Activated CD8-positive, alpha-beta memory T cell treated with anti-CD3 and anti-CD28 coated beads for 36 hours (primary cell): ENCODE data around the gene GASK1A. TPM values are rescaled to one million over a fixed set of nuclear protein-coding genes. Genes with fewer than 3 reads are reported as not detected.
"Not testable (repeated sequence)": the region's sequence is repeated elsewhere in the genome, so short reads cannot be mapped to it uniquely, and the experiment has no call there.

Source experiments
- CTCF ChIA-PET: fragments of 350-600 bp; sonication (Branson Sonifier 250); formaldehyde crosslinking; loops from one replicate; lab custom pipeline; 2021; ENCODE audit warnings: antibody characterized with exemption; lab: Charles Lee
- POLR2A ChIA-PET: fragments of 350-600 bp; sonication (Branson Sonifier 250); formaldehyde crosslinking; loops from one replicate; lab custom pipeline; 2021; ENCODE audit warnings: antibody characterized with exemption; lab: Charles Lee
- total RNA-seq, 2 experiments: library from RNA; stranded (reverse); gene quantifications; one replicate each; pipeline ENCODE4 v1.2.3, GENCODE V29; 2021

The GASK1A gene
- total RNA-seq, 2 experiments from 2014 or later, result not detected

DNA sequence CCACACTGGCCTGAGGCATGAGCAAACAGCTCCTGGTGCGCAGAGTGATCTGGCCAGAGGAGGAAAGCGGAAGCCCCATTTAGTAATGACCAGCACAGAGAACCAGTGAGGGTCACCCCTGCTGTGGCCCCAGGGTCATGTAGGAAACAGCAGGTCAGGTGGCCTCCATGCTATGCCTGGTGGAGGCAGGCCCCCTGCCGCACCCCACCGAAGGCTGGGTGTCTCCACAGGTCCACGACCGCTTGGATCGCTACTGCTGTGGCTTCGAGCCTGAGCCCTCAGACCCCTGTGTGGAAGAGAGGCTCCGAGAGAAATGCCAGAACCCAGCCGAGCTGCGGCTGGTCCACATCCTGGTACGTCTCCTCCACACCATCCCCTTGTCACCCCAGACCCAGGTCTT lies 74.2 kb downstream of the GASK1A start:
- ChIA-PET CTCF (interaction anchor here (1.0 kb wide), 1 partner anchor 19 kb away, joined by 5 read pairs; no protein-coding TSS in a partner anchor), POLR2A (no interaction called here)

DNA sequence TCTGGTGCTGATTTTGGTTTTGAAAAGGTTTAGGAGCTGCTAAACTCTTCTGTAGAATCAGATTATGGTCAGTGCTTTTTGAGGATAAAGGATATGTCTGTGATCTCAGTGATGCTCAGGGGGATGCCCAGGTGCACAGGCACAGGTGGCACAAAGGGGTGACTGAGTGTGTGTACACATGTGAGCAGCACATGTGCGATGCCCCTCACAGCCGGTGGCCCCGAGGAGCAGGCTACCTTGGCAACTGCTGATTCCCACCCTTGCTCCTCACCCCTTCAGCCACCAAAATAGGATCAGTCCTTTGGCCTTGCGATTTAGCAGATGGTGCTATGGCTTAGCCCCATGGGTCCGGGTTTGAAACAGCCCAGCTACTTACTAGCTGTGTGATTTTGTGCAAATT lies 75.6 kb downstream of the GASK1A start:
- ChIA-PET POLR2A (no interaction called here), CTCF (no interaction called here)

DNA sequence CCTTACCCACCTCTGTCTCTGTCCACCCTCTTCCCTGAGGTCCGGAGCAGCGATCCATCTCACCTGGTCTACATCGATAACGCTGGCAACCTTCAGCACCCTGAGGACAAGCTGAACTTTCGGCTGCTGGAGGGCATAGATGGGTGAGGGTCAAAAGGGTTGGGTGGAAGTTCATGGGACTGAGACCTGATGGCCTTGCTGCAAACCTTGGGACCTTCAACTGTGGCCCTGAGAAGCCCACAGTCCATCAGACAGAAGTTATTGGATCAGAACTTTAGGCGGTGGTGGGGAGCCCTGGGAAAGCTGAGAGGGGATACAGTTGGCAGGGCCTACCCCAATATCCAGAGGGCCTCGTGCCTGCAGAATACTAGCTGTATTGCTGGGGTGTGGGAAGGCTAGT lies 76.3 kb downstream of the GASK1A start:
- CTCF ChIA-PET, result no interaction called here
- POLR2A ChIA-PET, result no interaction called here

DNA sequence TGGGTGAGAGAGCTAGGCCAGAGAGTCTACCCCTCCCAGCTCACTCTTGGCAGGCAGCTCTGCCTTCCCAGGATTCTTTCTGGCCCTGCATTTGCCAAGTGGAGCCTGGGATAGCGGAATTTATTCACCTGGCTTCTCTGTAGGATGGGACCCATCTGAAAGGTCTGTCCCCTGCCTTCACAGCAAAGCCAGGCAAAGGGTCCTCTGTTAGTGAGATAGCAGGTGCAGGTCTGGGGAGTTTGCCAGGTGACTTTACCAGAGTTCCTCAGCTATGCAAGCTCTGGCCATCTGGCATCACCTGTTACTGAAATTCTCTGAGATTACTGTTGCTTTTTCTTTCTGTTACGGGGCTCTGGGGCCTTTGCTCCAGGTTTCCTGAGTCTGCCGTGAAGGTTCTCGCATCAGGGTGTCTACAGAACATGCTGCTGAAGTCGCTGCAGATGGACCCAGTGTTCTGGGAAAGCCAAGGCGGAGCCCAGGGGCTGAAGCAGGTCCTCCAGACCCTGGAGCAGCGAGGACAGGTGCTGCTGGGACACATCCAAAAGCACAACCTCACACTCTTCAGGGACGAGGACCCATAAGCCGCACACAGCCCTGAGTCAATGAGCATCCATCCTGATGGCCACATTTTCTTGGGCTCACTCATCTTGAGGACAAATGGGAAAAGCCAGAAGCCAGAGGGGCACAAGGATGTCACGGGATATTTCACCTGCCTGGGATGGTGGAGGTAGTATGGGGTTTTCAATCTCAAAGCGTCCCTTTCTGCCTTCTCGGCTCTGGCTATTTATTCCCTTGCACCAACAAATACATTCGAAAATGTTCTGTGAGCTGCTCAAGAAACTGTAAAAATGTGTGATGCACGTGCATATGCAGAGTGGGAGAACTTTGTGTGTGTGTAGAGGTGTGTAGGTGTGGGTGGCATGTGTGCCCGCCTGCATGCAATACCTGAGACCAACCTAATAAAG lies 77.0 kb downstream of the GASK1A start:
- CTCF ChIA-PET, result no interaction called here
- POLR2A ChIA-PET, result no interaction called here

DNA sequence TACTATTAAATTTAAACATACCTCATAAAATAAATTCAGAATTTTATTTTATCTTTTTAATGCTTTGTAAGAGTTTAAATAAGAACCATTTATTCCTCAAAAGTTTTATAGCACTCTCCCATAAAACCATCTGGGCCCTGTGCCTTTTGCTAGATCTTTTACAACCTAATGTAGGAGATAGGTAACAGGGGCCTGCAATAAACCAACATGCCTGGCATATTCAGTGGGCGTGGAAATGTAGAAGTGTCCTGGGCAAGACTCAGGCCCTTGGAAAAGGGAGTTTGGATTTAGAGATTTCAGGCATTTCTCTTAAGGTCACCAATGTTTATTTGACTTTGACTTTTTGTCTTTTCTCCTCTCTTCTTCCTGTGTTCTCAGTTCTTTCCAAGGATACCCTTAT lies 80.3 kb downstream of the GASK1A start:
- ChIA-PET CTCF (no interaction called here), POLR2A (no interaction called here)

DNA sequence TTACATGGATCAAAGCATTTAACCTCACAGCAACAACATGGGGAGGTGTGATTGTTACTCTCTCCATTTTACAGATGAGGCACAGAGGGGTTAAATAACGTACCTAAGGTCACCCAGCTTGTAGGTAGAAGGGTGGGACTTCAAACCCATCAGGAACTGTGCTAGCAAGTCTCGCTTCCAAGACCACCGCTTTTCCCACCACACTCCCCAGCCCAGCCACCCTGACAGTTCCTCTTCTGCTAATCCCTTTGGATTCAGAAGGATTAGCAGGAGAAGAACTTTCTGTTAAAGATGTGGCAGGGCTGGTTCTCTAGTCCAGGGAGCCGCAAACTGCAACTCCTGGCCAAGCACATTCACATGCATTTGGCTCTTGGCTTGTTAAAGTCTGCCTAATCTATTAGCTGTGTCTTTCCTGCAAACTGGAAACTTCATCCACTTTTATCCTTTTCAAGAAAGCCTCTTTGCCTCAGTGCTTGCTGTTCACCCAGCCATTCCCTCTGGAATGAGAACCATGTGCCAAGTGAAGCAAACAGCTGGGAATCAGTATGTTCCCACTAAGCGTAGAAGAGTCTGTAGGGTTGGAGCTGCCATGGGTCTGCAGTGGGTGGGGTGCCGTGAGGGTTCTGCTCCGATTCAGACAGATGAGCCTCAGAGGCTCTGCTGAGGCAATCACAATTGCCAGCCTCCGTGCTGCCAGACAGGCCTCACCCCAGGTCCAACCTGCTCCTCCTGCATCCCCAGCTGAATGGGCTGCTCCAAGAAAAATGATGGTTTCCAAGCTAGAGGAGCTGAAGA lies 82.2 kb downstream of the GASK1A start:
- POLR2A ChIA-PET, result no interaction called here
- CTCF ChIA-PET, result no interaction called here

DNA sequence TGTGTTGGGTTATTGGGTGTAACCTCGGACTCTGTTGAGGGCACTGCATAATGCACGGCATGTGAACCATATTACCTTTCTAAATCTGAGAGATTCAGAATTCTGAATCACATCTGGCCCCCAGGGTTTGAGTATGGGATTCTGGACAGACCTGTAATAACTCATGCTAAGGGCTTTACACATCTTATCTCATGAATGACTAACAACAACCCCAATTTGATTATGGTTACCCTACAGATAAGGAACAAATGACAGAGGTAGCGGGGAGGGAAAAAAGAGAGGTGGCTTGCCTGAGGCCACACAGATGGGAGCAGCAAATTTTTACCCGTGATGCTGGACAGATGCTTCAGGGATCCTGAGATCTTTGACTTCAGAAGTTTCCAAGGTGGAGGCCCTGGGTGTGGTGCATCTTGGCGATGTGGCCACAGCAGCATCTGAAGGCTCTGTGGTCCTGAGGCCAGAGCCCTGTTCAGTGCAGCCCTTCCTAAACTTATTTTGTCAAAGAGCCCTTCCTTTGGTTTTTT lies 83.0 kb downstream of the GASK1A start:
- CTCF ChIA-PET, result no interaction called here
- POLR2A ChIA-PET, result no interaction called here

DNA sequence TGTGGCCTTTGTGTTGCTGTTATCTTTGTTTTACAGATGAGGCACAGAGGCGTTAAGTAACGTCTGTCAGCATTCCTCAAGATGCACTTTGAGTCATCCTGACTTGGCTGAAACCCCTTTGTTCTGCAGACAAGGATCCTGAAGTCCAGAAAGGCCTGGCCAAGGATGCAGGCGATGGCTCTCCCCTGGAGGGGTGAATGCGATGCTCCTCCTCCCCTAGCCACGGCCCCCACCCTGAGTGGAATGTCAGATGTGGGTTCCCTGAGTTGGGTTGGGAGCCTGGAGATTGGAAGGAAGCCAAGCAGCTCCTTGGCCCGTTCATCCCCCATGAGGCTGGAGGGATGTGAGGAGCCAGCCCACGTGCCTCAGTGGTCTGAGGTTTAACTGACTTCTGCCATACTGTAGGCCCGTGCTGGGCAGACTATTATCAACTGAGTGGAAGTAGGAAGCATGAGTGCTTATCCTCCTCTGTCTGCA lies 83.5 kb downstream of the GASK1A start:
- ChIA-PET POLR2A (no interaction called here), CTCF (no interaction called here)

DNA sequence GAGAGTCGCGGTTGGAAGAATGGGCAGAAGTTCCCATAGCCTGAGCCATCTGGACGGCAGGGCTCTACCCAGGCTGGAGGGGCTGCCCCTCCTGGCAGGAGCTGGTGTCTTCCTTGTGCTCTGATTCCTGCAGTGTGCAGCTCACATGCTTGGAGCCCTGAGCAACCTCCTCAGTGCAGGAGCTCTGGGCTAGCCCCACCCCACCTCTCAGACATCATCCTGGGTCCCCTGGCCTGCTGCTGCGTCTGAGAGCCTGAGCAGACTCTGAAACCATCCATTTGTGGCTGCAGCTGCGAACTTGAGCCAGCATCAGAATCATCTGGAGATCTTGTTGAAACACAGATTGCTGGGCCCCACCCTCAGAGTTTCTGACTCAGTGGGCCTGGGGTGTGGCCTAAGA lies 84.0 kb downstream of the GASK1A start:
- ChIA-PET CTCF (no interaction called here), POLR2A (no interaction called here)

DNA sequence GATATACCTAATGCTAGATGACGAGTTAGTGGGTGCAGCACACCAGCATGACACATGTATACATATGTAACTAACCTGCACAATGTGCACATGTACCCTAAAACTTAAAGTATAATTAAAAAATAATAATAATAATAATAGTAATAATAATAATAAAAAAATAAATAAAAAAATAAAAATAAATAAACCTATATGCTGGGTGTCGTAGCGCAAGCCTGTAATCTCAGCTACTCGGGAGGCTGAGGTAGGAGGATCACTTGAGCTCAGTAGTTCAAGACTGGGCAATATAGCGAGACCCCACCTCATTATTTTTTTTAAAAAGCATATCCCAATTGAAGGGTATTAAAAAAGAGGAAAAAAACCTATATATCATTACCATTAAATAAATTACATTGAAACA lies 91.6 kb downstream of the GASK1A start:
- POLR2A ChIA-PET, result not testable (repeated sequence)
- CTCF ChIA-PET, result interaction anchor here (1.0 kb wide), 1 partner anchor 109 kb away, joined by 3 read pairs; no protein-coding TSS in a partner anchor

DNA sequence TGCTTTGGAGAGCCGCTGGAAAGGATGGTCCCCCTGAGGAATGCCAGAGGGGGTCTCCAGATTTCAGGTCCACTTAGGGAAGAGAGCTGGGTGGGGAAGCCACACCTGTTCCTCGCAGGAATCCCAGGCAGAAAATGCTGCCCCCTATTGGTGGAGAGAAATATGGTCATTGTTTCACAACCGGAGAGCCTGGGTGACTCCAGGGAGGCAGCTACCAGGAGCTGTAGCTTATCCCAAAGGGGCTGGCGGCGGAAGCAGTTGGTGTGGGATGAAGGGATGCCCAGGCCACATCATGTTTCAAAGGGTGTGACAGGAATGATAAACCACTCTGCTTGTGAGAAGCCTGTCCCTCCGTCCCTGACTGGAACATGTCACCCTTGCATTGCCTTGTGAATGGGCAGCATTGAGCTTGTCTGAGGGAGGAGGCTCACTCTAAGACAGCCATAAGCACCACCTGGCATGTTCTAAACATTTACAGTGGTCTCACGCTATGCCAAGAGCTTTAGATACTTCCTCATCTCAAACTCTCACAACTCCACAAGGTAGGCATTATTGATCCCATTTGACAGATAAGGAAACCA lies 92.3 kb downstream of the GASK1A start:
- CTCF ChIA-PET, result interaction anchor here (0.7 to 1.0 kb wide), 3 partner anchors 18 to 110 kb away, joined by 3 to 5 read pairs (median 3); no protein-coding TSS in a partner anchor
- POLR2A ChIA-PET, result no interaction called here

DNA sequence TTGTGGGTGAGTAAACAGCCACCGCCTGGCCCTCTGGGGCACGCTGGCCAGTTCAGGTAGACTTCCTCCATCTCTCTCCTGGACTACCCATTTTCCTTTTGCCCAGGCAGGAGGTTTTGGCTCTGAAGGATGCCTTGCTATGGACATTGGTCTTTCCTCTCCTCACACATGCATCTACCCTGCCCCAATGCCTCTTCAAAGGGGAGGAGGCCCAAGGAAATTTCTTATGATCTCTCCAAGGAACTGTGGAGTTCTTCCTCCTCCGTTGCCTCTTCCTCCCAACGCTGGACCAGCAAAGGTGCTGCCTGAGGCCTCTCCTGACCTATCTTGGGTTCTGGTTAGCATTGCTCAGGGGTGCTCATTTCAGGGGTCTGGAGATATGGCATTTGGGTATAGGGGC lies 93.2 kb downstream of the GASK1A start:
- POLR2A ChIA-PET, result no interaction called here
- CTCF ChIA-PET, result interaction anchor here (0.7 to 1.7 kb wide), 2 partner anchors 19 to 63 kb away, joined by 3 to 5 read pairs; no protein-coding TSS in a partner anchor

DNA sequence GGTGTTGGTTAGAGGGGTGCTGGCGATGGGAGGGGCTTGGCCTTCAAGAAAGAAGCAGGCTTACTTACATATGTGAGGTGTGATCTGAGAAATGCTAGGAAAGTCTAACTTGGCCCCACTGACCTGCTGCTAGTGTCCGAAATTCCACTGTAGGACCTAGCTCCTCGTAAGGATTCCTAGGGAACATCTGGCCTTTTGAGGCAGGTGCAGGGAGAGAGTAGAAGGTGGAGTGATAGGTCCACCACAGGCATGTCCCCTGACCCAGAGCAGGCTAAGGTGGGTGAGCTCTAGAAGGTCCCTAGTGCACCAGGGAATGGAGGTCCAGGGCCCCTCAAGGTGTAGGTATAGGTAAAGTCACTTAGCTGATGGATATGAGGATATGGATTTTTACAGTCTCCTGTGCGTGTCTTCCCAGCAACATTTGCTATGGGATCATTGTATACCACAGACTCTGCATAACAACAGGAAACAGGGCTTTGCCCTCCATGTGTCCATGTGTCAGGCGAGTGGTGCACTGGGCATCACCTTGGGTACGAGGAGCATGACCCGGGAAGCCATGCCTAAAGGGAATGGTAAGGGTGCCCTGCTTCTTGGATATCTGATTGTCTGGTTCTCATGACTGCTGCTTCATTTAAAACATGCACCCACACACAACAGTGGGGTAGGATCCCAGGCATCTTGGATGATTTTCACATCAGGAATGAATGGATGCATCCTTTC lies 94.2 kb downstream of the GASK1A start:
- CTCF ChIA-PET, result interaction anchor here (1.7 kb wide), 1 partner anchor 62 kb away, joined by 3 read pairs; no protein-coding TSS in a partner anchor
- POLR2A ChIA-PET, result no interaction called here

DNA sequence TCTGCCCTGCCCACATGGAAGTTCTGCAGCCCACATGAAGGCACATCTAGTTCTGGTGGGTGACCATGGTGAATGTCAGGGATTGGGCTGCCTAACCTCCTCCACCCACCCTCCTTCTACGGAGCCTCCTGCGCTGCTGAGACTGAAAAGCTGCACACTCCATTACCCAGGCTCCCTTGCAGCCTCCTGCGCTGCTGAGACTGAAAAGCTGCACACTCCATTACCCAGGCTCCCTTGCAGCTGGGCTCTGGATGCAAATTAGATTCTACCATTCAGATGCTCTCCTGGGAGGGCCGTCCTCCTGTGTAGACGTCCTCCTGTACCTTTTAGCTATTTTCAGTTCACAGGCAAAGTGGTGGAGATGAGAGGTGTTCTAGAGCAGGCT lies 94.7 kb downstream of the GASK1A start:
- POLR2A ChIA-PET, result no interaction called here
- CTCF ChIA-PET, result interaction anchor here (1.7 kb wide), 1 partner anchor 61 kb away, joined by 3 read pairs; no protein-coding TSS in a partner anchor

DNA sequence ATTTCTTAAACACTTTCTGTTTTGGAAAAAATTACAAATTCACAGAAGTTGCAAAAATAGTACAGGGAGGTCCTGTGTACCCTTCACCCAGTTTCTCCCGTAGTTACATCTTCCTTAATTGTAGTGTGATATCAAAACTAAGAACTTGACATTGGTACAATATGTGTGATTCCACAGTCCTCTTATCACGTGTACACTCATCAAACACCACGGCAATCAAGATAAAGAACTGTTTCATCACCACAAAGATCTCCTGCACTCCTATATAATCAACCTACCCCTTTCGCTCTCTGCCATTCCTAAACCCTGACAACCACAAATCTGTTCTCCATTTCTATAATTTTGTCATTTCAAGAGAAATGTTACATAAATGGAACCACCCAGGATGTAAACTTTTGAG lies 95.4 kb downstream of the GASK1A start:
- CTCF ChIA-PET, result no interaction called here
- POLR2A ChIA-PET, result no interaction called here

DNA sequence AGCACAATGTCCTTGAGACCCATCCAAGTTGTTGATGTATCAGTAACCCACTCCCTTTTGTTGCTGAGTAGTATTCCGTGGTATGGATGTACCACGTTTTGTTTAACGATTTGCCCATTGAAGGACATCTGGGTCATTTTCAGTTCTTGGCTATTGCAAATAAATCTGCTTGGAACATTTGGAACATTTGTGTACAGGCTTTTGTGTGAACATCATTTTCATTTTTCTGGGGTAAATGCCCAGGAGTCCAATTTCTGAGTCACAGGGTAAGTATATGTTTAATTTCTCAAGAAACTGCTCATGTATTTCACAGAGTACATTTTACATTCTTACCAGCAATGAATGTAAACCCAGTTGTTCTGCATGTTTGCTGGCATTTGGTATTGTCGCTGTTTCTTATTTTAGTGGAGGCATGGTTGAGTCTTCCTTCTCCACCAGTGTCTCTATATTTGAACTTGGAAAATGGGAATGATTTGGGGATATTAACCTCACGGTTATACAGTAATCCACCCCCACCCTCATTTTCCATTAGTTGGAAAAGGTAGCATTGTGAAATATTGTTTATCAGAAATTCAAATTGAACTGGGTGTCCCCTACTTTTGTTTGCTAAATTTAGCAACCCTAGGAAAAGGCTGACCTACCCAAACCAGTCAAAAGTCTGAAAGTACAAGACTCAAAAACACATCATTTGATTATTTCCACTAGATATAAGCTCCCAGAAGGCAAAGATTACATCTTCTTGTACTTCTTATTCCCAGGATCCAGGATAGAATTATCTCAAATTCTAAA lies 96.0 kb downstream of the GASK1A start:
- POLR2A ChIA-PET, result no interaction called here

DNA sequence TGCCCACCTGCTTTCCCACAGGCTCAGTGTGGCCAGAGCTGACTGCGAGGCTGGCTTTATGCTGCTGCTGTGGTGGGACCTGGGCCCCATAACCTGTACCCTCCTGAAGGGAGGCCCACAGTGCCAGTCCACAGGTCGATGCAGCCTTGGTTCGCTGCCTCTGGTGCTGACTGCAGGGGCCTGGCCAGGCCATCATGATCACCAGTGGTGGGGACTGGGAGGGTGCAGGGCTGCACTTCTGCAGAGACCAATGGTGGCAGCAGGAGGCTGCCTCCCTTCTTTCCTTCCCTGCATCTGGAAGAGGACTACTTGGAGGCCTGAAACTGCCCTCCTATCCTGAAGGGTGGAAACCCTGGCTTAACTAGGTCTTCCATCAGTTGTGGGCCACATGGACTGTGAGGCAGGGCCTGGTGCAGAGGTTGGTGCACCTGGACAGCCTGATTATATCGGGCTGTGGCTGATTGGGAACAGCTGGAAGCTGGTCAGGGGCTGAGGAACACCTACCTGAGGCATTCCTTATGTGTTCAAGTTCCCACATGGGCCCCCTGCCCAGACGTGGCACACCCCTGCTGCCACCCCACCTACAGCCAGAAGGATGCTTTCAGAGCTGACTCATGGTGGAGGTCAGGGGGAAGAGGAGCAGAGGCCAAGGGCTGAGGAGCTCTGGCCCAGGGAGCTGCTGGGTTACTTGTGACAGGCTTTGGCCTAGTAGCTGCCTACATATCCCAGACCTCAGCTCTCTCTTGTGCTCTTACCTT lies 97.0 kb downstream of the GASK1A start:
- POLR2A ChIA-PET, result no interaction called here

More for the DNA sequence above, 96.0 kb downstream of the GASK1A start:
- CTCF ChIA-PET, result no interaction called here

More for the DNA sequence above, 97.0 kb downstream of the GASK1A start:
- CTCF ChIA-PET, result no interaction called here
